IPS-NIHi7 (cell line): Measurements from ENCODE around the gene SFXN3.

Experiments
- DNase-seq: peaks from one replicate; pipeline ENCODE4 v3.0.0; 2012; ENCODE audit warnings: mixed read lengths; ENCODE audit errors: extremely low spot score

The SFXN3 gene

GRCh38 chr10:101035916-101036702 lies 5.1 kb downstream of the SFXN3 start:
- no peak for DNase-seq

- DNase-seq, result no peak
Observed at GRCh38 chr10:101036726-101037125, 5.7 kb downstream of the SFXN3 start.

GRCh38 chr10:101038484-101038883 lies 7.5 kb downstream of the SFXN3 start:
- peak; percentile 35 for DNase-seq

GRCh38 chr10:101040061-101040460 lies 9.0 kb downstream of the SFXN3 start:
- DNase-seq, result no peak

GRCh38 chr10:101040851-101041250 lies 9.8 kb downstream of the SFXN3 start:
- no peak for DNase-seq

- DNase-seq, result peak; percentile 80
Observed at GRCh38 chr10:101041252-101041761, 10.3 kb downstream of the SFXN3 start.

- no peak for DNase-seq
Observed at GRCh38 chr10:101042118-101042517, 11.1 kb downstream of the SFXN3 start.

- DNase-seq, result peak; percentile 93
Observed at GRCh38 chr10:101042667-101043362, 11.8 kb downstream of the SFXN3 start.

GRCh38 chr10:101043363-101043707 lies 12.3 kb downstream of the SFXN3 start:
- DNase-seq, result no peak

- no peak for DNase-seq
Observed at GRCh38 chr10:101044117-101044516, 13.1 kb downstream of the SFXN3 start.

- no peak for DNase-seq
Observed at GRCh38 chr10:101046332-101047238, 15.6 kb downstream of the SFXN3 start.

GRCh38 chr10:101047268-101047667 lies 16.2 kb downstream of the SFXN3 start:
- no peak for DNase-seq

GRCh38 chr10:101047961-101048892 lies 17.2 kb downstream of the SFXN3 start:
- peak; percentile 66 for DNase-seq

GRCh38 chr10:101050208-101051069 lies 19.4 kb downstream of the SFXN3 start:
- DNase-seq, result peak; percentile 77

- DNase-seq, result no peak
Observed at GRCh38 chr10:101052285-101052684, 21.3 kb downstream of the SFXN3 start.

- no peak for DNase-seq
Observed at GRCh38 chr10:101053516-101053915, 22.5 kb downstream of the SFXN3 start.

- DNase-seq, result no peak
Observed at GRCh38 chr10:101054351-101054750, 23.3 kb downstream of the SFXN3 start.

- DNase-seq, result no peak
Observed at GRCh38 chr10:101054876-101055275, 23.8 kb downstream of the SFXN3 start.

GRCh38 chr10:101055411-101055810 lies 24.4 kb downstream of the SFXN3 start:
- no peak for DNase-seq
